HG02840 (cell line): ENCODE measurements around the gene LRRC71.
"Not testable (repeated sequence)": the region's sequence is repeated elsewhere in the genome, so short reads cannot be mapped to it uniquely, and the experiment has no call there.

Experiments used
- ATAC-seq: cut with Tn5 transposase; IDR thresholded peaks from one replicate; pipeline ENCODE4 v1.9.1; 2021; ENCODE audit warnings: mild to moderate bottlenecking, moderate library complexity, moderate number of reproducible peaks; ENCODE audit not compliant: unreplicated experiment, low FRiP score

LRRC71 gene

DNA sequence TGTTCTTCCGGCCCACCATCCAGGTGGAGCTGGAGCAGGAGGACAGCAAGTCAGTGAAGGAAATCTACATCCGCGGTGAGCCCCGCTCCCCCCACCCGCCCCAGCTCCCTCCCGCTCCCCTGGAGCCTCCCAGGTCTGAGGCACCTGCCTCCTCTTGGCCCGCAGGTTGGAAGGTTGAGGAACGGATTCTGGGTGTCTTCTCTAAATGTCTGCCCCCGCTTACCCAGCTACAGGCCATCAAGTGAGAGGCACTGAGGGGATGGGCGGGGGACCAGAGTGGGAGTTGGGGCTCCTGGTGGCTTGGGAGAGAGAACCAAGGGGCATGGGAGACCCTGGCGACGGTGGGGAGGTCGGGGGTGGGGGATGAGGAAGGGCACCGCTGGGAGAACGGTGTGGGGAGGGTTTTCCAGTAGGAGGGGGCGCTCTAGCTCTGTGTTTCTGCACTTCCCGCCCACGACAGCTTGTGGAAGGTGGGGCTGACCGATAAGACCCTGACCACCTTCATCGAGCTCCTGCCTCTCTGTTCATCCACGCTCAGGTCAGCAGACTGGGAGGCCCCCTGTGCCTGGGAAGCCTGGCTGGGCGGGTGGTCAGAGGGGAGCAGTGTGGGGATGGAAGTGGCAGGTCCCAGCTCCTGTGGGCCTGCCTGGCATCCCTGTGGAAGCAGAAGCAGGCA lies 4.2 kb downstream of the LRRC71 start:
- ATAC-seq: no peak

GRCh38 chr1:156925154-156926010 lies 5.0 kb downstream of the LRRC71 start:
- no peak for ATAC-seq

DNA sequence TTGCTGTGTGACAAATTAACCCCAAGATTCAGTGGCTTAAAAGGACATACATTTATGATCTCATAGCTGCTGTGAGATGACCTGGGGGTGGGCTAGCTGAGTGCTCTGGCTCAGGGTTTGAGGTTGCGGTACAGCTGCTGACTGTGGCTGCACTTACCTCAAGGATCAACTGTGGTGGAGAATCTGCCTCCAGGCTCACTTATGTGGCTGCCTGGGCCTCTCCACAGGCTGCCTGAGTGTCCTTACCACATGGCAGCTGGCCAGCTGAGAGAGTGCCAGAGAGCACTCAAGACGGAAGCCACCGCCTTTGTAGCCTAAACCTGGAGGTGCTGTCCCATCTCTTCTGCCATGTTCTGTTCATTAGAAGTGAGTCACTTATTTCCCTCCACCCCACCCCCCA lies 5.7 kb downstream of the LRRC71 start:
- ATAC-seq: no peak

DNA sequence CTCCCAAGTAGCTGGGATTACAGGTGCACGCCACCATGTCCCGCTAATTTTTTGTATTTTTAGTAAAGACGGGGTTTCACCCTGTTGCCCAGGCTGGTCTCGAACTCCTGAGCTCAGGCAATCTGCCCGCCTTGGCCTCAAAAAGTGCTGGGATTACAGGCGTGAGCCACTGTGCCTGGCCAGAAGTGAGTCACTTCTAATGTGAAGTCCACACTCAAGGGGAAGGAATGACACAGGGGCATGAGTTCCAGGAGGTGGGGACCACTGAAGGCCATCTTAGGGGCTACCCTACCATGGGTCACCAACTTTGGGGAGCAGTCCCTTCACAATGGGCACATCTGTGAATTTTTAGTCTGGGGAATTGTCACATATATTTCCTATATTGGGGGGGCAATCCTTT lies 6.3 kb downstream of the LRRC71 start:
- not testable (repeated sequence) for ATAC-seq

DNA sequence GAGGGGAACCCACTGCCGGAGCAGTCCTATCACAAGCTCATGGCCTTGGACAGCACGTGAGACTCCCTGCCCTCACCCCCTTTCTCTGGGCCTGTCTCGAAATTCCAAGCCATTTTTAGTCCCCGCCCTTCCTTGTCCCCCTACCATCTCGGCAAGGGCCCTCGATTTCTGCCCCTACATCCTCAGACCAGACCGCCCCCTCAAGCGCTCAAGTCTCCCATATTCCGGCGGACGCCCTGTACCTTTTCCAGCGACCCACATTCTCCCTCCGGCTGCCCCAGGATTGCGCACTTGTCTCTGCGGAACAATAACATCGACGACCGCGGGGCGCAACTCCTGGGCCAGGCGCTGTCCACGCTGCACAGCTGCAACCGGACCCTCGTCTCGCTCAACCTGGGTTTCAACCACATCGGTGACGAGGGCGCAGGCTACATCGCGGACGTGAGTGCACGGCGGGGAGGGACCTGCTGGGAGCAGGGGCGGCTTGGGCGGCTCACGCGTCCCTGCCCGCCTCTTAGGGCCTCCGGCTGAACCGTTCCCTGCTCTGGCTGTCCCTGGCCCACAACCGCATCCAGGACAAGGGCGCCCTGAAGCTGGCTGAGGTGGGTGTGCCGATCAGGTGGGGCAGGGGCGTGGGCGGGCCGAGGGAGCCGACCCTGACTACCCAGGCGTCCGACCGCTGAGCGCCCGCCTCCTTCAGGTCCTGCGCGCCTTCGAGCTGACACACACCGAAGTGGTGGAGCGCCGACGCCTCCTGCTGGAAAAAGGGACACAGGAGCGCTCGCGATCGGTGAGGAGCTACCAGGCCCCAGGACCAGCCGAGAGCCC lies 7.0 kb downstream of the LRRC71 start:
- ATAC-seq: no peak

DNA sequence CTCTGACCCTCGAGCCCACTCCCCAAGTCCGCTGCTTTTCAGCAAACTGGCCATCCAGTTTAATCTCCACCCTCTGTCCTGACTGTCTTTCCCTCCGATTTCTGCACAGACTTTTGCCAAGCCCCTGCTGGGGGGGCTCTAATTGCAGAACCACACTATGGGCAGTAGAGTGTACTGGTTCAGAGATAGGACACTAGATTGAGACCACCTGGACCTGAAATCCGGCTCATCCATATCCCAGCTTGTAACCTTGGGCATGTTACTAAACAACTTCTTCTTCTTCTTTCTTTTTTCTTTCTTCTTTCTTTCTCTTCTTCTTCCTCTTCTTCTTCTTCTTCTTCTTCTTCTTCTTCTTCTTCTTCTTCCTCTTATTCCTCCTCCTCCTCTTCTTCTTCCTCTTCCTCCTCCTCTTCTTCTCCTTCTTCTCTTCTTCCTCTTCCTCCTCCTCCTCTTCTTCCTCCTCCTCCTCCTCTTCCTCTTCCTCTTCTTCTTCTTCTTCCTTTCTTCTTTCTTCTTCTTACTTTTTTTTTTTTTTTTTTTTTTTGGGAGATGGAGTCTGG lies 7.7 kb downstream of the LRRC71 start:
- no peak for ATAC-seq

GRCh38 chr1:156929596-156930238 lies 9.3 kb downstream of the LRRC71 start:
- no peak for ATAC-seq

DNA sequence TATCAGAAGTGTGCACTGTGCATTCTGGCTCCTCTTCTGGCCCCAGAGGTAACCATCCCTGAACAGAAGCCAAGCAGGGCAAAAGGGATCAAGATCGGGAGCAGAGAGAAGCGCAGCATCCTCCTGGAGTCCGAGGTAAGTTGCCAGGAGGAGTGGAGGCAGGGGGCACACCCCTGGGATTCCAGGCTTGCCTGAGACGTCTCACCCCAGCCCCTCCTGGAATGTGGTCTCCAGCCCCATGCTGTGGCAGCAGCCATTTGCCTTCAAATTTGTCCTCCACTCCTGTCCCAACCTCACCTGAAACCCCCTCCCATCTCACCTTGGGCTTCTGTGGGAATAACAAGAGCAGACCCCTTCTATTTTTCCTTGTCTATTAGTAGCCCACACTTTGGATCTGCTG lies 10.1 kb downstream of the LRRC71 start:
- no peak for ATAC-seq

- no peak for ATAC-seq
Observed at GRCh38 chr1:156931211-156931952, 10.9 kb downstream of the LRRC71 start.

- ATAC-seq: no peak
Observed at GRCh38 chr1:156931974-156932710, 11.7 kb downstream of the LRRC71 start.

DNA sequence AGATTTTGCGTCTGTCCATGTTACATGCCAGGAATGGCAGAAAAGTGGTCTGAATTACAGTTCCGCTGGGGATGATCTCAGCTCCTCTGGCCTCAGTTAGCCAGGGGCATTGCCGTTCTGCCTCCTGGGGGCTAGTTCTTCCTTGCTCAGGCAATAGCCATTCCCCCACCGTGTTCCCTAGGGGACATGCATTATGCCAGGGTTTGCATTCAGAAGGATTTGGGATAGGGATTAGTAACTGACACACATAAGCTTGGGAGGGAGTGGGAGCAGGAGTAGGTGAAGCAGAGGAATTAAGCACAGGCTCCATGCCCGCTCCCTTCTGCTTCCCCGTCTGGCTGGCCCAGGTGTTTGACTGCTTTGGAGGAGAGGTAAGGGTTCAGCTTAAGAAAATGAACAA lies 12.7 kb downstream of the LRRC71 start:
- ATAC-seq: no peak

- ATAC-seq: no peak
Observed at GRCh38 chr1:156935505-156936128, 15.2 kb downstream of the LRRC71 start.

DNA sequence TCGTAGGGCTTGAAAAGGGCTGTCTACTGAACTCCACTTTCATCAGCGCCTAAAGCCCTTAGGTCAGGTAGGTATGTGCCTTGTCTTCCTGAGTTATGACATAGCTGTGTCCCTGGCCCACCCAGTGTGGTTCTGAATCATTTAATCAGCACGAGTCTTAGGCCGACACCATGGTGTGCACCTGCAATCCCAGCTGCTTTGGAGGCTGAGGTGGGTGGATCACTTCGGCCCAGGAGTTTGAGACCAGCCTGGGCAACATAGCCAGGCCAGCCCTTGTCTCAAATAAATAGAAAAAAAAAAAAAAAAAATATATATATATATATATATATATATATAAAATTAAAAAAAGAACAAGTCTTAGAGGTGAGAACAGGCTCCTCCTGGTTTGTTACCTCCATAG lies 15.8 kb downstream of the LRRC71 start:
- no peak for ATAC-seq

DNA sequence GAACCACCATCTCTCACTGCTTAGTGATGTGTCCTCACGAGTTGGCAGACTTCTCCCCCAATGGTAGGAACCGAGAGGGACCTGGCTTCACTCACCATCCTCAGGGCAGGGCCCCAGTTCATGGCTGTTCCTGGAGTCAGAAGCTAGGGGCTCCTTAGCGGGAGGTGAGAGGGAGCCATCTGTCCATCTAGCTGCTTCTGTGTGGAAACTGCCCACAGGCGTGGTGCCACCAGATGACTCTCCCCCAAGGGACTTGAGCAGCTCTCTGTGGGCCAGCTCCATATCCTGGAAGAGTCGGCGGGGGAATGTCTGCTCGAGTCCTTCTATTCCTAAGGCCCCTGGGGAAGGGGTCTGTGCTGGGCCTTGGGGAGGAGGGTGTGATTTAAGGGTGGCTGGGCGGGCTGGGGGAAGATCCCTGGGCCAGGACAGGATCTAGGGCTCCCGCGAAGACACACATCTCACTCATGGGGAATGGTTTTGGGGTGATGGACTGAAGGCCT lies 16.3 kb downstream of the LRRC71 start:
- ATAC-seq: no peak

GRCh38 chr1:156937883-156938282 lies 17.5 kb downstream of the LRRC71 start:
- no peak for ATAC-seq

GRCh38 chr1:156938813-156939212 lies 18.4 kb downstream of the LRRC71 start:
- ATAC-seq: no peak

DNA sequence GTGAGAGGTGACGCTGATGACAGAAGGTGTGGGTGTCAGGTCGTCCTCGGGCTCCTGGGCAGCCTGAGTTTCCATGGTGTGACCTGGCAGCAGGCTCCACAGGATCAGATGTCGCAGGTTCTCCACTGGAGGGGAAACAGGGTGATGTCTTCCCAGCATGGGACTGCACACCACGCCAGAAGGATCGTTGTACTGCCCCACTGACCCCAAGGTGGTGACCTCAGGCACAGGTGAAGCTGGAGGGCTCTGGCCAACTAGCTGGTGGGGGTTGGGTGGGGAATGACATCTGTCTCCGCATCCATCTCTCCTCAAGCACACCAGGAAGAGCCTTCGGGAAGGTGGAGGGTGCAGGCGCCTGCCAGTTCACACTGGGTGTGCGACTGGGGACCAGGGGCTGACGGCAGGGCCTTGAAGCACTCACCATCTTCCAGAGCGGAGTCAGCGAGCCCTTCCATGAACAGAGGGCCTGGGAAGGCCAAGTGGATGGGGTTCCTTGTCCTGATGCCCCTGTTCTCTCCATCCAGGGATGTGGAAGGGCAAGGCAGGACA lies 19.4 kb downstream of the LRRC71 start:
- no peak for ATAC-seq

DNA sequence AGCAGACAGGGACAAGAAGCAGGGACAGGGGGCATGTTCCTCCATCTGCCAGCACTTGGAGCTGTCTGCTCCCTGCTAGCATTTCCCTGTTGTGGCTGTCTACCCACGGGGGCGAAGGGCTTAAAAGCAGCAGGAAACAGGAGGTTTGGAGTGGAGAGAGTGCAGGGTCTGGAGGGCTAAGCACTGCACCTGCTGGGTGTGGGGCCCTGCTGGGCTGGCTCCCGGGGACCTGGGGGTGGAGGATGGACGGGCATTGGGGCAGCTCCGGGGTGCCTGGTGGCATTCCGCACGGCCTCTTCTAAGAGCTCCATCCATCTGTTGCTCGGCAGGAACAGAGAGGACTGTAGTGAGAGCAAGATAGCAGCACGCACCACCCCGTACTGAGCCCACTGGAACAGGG lies 21.2 kb downstream of the LRRC71 start:
- ATAC-seq: no peak
